Cardiac muscle cell (in vitro differentiated cells and primary cell): ENCODE results near the gene DGKB. TPM values are rescaled to one million over a fixed set of nuclear protein-coding genes. Genes with fewer than 3 reads are reported as not detected.

Experiments
- DNase-seq, 2 donors: peaks; one replicate each; pipeline versions ENCODE4 v3.0.0 to v3.0.0-alpha.2; 2010 to 2017; ENCODE audit warnings: low read depth in 1 of 2, low spot score in 1 of 2
- H3K27ac ChIP-seq: fragments of 200-600 bp; sonication (generic); 2 replicates; pipeline ENCODE4 v1.5.1; 2016
- H3K27me3 ChIP-seq: fragments of 200-600 bp; sonication (generic); 2 replicates; pipeline ENCODE4 v1.6.0; 2016; ENCODE audit warnings: control low read depth
- H3K36me3 ChIP-seq: fragments of 200-600 bp; sonication (generic); 2 replicates; pipeline ENCODE4 v1.5.1; 2016; ENCODE audit warnings: control low read depth
- H3K4me1 ChIP-seq: fragments of 200-600 bp; sonication (generic); 2 replicates; pipeline ENCODE4 v1.8.1; 2017; ENCODE audit warnings: low read depth, mild to moderate bottlenecking, mixed run types
- H3K4me3 ChIP-seq: fragments of 200-600 bp; sonication (generic); 2 replicates; pipeline ENCODE4 v1.5.1; 2016; ENCODE audit warnings: mild to moderate bottlenecking
- H3K9me3 ChIP-seq: fragments of 200-600 bp; sonication (generic); 2 replicates; pipeline ENCODE4 v1.5.1; 2017; ENCODE audit warnings: low read depth, mild to moderate bottlenecking, control low read depth
- CTCF ChIP-seq: IDR thresholded peaks from 2 replicates; pipeline ENCODE4 v1.5.1; 2012; ENCODE audit warnings: low read depth, mild to moderate bottlenecking, low read length
- polyA plus RNA-seq: library from polyadenylated mRNA; unstranded; fragments of >200 nt; fragmentation: Nextera tagmentation; extraction: Ambion mirVana; gene quantifications from 2 replicates; pipeline ENCODE4 v1.2.1, GENCODE V29; 2016
- total RNA-seq: library from RNA; depleted of rRNA; stranded (reverse); fragments of >200 nt; gene quantifications from 2 replicates; pipeline ENCODE4 v1.2.3, GENCODE V29; 2016

DGKB gene
- total and polyA plus RNA-seq, 2 experiments from 2014 or later = 0.07 to 0.86 TPM

GRCh38 chr7:14777806-14778205, 124.7 kb downstream of the DGKB start:
- no peaks in the 10 kb centered on the region for H3K9me3 ChIP-seq
- no peak overlapping the region for H3K4me3 ChIP-seq
- no peaks in the 10 kb centered on the region for H3K4me1 ChIP-seq
- DNase-seq = no peak
- H3K27ac ChIP-seq = no peak overlapping the region
- no peak for TF ChIP-seq CTCF
- H3K27me3 ChIP-seq = no peaks in the 10 kb centered on the region
- H3K36me3 ChIP-seq = no peaks in the 10 kb centered on the region

DNA sequence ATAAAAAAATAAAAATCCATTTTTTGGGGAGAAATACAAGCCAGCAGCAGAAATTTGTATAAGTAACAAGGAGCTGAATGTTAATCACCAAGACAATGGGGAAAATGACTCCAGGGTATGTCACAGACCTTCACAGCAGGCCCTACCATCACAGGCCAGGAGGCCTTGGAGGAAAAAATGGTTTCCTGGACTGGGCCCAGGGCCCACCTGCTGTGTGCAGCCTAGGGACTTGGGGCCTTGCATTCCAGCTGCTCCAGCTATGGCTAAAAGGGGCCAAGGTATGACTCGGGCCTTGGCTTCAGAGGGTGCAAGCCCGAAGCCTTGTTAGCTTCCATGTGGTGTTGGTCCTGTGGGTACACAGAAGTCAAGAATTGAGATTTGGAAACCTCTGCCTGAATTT, 126.3 kb downstream of the DGKB start:
- no peaks in the 10 kb centered on the region for H3K27me3 ChIP-seq
- TF ChIP-seq CTCF = no peak
- H3K4me1 ChIP-seq = no peaks in the 10 kb centered on the region
- no peak overlapping the region for H3K27ac ChIP-seq
- no peak for DNase-seq
- H3K9me3 ChIP-seq = no peaks in the 10 kb centered on the region
- no peak overlapping the region for H3K4me3 ChIP-seq
- H3K36me3 ChIP-seq = no peaks in the 10 kb centered on the region

GRCh38 chr7:14773729-14774271, 128.8 kb downstream of the DGKB start:
- Histone ChIP-seq H3K27ac (no peak overlapping the region), H3K4me3 (no peak overlapping the region), H3K36me3 (no peaks in the 10 kb centered on the region), H3K4me1 (no peaks in the 10 kb centered on the region), H3K27me3 (no peaks in the 10 kb centered on the region), H3K9me3 (no peaks in the 10 kb centered on the region)
- no peak for TF ChIP-seq CTCF
- no peak for DNase-seq

- Histone ChIP-seq H3K4me1 (no peaks in the 10 kb centered on the region), H3K27ac (no peak overlapping the region), H3K9me3 (no peaks in the 10 kb centered on the region), H3K27me3 (no peaks in the 10 kb centered on the region), H3K36me3 (no peaks in the 10 kb centered on the region), H3K4me3 (no peak overlapping the region)
- DNase-seq = no peak
- no peak for TF ChIP-seq CTCF
These were observed 131.9 kb downstream of the DGKB start for GRCh38 chr7:14770614-14771013.

DNA sequence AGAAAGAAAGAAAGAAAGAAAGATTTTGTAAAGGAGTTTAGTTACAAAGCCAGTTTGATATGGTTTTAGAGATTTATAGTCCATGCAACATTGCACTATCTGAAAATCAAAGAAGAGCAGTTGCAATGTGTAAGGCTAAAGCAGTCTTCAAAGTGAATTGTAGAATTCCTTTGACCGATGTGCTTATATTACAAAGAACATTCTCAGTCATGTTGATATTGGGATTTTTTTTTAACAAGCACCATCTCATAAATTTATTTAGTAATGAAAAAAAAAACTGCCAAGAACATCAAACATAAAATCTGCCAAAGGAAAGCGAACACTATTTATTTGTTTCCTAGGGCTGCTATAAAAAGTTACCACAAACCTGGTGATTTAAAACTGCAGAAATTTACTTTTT, 133.3 kb downstream of the DGKB start:
- Histone ChIP-seq H3K36me3 (no peaks in the 10 kb centered on the region), H3K27ac (no peak overlapping the region), H3K4me3 (no peak overlapping the region), H3K9me3 (no peaks in the 10 kb centered on the region), H3K4me1 (no peaks in the 10 kb centered on the region), H3K27me3 (no peaks in the 10 kb centered on the region)
- TF ChIP-seq CTCF = no peak
- no peak for DNase-seq
